ENCODE results near the gene SELENOI.
"Not testable (repeated sequence)": the region's sequence is repeated elsewhere in the genome, so short reads cannot be mapped to it uniquely, and the experiment has no call there.

The SELENOI gene, protein sequence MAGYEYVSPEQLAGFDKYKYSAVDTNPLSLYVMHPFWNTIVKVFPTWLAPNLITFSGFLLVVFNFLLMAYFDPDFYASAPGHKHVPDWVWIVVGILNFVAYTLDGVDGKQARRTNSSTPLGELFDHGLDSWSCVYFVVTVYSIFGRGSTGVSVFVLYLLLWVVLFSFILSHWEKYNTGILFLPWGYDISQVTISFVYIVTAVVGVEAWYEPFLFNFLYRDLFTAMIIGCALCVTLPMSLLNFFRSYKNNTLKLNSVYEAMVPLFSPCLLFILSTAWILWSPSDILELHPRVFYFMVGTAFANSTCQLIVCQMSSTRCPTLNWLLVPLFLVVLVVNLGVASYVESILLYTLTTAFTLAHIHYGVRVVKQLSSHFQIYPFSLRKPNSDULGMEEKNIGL

DNA sequence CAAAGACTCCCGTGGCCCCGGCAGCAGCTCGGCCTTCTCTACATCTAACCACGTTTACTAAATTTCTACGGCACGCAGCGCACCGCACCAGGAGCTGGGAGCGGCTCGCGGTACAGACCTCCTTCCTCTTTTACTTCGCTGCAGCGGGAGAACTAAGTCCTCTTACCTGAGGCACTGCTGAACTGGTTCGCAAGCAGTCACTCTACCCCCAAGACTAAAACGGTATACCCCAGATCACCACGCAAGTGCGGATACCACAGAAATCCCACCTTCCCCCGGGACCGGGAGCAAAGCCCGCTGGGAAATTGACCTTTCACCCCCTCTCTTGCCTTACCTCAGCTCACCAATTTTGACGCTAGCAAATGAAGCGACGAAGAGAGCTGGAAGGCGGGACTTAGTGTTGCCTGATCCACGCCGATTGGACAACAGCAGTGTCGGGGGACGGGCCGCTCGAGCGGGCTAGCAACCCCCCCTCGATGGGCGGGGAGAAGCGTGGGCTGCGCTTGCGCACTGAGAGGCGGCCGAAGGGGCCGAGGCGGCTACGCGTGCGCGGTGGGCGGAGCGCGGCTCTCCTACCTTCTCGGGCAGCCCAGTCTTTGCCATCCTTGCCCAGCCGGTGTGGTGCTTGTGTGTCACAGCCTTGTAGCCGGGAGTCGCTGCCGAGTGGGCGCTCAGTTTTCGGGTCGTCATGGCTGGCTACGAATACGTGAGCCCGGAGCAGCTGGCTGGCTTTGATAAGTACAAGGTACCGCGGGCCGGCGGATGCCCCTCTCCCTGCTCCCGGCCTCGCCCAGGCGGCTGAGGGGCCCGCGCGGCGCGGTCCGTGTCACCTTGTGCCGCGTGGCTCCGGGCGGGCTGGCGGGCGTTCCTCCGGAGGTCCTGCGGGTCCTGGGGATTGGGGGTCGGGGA lies at the start of gene SELENOI:
Gene SELENOI, plus strand, starts transcription at position 599 of the 909 bp plus-strand sequence. Its CDS starts 90 bp downstream, at position 689.
- peak; percentile 96 for DNase-seq

DNA sequence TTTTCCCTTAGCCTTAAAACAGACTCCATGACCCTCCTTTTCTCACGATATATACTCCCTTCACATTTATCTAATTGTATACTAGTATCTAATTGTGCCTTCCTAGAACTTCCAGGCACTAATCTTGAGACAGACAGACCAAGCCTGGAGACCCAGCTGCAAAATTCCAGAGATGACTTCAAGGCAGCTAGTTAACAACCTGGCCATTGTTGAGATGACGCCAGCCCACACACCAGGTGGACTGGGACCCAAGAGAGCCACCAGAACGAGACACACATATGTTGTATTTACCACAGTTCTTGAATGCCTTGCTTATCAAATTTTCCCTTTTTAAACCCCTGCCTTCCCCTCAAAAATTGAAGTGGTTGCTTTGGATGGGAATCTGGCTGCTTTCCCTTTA lies 48.9 kb upstream of the SELENOI start:
- DNase-seq = no peak

DNA sequence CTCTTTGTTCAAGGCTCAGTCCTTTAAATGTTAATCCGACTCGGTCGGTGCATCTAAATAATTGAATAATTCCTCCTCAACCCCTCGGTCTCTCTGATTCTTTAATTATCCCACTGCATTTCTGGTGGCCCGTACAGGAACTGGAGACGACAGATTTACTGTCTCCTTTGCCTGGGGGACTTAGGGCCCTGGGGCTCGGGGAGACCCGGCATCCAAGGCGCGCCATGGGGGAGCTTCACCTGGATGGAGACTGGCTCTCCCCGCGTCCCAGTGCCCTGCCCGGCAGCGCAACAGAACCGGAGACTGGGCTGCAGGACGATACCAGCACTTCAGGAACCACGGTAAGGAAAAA lies 47.7 kb upstream of the SELENOI start:
- DNase-seq = no peak

DNA sequence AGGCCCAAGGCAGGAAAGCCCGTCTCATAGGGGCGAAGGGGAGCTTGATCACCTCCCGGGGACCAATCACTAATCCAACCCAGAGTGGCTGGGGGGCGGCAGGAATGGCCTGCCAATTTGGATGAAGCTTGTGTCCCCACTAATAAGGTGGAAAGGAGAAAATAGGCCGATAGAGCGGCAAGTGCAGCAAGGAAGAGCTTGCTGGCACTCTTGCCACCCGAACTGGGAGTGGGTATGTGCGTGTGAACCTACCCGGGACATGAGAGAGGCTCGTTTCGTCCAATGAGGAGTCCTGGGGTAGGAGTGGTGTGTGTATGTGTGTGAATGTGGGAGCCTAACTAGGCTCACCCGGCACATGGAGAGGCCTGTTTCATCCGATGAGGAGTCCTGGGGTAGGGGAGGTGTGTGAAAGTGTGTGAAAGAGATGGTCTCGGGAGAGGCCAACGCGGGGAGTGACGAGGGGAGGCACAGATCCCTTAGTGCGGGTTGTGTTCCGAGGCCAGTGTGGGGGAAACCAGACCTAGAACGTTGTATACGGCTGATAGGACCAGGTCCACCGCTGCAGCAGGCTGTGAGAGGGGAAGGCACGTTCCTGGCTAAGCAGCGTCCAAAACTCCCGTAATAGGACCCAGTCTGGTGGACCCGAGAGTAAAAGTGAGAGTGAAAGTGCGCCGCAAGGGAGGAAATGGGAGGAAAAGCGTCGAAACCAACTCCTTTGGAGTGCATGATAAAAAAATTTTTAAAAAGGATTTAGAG lies 47.1 kb upstream of the SELENOI start:
- no peak for DNase-seq

DNA sequence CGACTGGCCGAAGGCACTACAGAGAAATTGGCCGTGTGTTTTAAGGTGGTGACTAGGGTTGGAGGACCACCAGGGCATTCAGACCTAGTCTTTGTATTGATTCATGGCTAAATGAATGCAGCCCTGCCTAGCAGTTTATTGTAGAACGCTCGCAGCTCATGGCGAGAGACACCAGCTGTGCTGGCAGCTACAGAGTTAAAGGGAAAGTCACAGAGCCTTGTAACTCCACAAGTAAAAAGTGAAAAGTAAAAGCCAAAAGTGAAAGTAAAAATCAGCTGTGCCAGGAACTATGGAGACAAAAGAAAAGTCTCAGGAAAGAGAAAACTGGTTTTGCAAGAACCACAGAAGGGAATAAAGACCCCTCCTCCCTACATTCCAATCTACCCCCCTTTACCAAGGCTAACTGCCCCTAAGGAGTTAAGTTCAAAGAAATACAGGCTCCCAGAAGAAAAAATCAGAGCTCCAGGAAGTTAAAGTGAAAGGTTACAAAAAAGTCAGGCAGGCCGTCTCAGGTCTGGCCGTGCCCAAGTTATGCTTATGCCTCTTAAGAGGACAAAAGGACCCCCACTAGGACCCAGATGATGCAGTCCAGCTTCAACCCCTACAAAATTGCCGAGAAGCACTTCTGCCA lies 46.4 kb upstream of the SELENOI start:
- DNase-seq = no peak

DNA sequence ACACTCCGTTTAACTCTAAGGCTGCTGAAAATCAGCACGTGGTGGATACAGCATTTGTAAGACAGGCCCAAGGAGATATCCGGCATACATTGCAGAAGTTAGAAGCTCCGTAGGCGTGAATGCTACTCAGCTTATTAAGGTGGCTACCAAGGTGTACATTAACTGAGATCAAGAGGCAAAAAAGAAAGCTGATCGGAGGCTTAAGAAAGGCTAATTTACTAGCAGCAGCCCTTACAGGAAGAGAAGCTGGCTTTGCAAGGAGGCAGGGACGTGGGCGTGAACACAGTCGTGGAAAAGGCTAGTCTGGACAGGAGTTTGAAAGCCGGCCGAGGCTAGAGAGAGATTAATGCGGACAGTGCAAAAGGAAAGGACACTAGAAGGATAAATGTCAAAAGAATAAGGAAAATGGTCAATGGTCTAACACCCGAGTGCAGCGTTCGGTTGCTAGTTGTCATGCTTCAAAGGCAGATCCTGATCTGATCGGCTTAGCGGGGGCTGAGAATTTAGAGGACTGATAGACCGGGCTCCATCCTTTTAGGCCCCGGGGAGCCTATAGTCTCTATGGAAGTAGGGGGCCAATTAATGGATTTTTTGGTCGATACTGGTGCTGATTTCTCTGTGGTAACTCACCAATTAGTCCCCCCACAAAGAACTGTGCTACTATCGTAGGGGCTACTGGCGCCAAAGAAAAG lies 45.6 kb upstream of the SELENOI start:
- no peak for DNase-seq

DNA sequence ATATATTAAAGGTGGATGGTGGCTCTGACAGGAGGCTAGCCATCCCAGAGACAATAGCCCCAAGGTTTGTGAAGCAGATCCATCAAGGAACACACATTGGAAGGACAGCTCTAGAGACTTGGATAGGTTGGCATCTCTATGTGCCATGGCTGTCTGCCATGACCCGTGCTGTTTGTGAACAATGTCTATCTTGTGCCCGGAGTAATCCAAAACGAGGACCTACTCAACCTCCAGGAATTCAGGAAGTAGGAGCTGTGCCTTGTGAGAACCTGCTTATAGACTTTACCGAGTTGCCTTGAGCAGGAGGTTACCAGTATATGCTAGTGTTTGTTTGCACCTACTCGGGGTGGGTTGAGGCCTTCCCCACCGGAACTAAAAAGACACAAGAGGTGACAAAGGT lies 43.1 kb upstream of the SELENOI start:
- no peak for DNase-seq

DNA sequence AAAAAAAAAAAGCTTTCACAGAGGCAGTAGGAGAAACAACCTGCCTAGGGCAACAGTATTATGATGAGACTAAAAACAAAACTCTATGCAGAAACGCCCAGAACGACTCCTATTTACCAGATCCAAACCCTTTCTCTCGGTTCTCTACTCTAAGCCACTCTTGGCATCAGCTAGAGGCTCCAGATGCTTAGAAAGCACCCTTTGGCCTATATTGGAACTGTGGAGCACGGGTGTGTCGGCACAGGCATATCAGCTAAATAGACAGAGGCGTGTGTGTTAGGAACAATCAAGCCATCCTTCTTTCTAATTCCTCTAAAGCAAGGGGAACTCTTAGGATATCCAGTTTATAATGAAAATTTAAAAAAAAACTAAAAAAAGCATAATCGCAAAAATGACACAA lies 40.8 kb upstream of the SELENOI start:
- not testable (repeated sequence) for DNase-seq

DNA sequence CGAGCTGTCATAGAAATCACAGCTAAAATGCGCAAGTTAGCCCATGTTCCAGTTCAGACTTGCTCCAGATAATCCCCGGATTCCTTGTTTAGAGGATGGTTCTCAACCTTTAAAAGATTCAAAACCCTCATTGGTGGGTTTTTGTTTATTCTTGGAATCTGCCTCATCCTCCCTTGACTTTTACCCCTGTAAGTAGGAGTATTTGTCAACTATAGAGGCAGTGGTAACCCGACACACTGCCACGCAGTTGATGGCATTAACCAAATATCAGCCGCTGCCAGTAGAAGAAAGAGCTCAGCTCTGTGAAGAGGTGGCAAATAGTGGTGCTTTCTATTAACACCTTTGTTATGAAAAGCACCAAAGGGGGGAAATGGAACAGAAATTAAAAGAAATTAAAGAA lies 40.4 kb upstream of the SELENOI start:
- DNase-seq = no peak

DNA sequence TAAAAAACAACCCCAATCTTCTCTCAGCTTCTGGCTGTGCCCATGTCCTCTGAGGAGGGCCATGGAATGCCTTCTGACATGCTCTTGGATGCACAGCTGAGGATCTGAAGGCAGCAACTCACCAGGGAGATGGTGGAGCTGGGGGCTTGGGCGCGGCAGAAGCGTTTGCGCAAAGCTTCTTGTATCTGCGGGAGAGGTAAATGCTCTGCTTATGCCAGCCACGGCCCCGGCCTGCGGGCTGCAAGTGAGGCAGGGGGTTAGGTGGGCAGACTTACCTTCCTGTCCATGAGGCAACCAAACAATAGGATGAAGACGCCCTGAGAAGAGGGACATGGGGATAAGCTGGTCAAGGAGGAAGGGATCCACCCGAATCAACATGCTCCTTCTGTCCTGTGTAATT lies 36.0 kb upstream of the SELENOI start:
- no peak for DNase-seq

DNA sequence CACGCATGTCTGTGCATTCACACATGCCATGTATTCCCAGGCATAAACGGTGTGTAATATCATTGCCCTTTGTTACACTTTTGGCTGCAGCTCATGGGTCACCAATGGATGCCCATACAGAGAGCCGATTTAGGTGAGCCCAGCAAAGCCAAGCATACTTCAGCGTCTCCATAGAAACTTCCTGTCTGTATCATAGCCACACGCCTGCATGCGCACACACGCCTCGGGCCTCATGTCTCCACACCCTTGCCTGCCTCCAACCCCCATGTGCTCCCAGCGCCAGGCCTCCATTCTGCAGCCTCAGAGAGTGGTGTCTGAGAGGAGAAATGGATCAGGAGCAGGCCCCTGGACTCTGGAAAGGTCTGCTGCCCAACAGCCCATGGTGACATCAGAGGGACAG lies 33.5 kb upstream of the SELENOI start:
- DNase-seq = no peak

DNA sequence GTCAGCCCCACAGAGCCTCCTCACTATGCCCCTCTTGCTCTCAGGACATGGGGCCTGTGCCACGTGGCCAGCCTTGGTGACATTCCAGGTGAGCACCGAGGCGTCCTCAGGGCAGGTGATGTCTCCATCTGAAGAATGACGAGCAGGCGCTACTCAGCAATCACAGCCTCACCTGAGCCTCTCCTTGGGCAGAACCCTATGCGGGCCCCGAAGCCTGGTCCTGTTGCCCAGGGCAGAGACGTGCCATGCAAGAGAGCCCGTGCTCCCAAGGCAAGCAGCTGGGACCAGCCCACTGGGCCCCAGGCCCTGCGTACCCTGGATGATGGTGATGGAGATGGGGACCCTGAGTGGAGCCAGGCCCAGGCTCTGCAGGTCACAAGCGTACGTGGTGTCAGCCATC lies 32.5 kb upstream of the SELENOI start:
- DNase-seq = no peak

DNA sequence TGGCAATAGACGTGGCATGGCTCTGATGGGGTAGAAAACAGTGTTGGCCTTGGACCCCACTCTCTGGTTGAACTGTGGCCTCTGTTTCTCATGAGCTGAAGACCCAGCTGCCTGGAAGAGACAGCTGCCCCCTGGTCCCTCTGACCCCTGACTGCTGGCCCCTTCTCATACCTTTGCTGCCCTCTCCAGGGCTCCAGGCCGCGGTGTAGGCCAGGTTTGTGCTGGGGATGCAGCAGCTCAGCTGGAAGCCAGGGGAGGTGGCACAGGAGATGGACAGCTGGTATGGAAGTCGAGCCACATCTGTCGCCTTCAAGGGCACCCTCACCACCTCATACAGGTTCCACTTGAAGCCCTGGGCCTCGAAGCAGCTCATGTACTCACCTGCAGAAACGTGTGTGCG lies 31.7 kb upstream of the SELENOI start:
- DNase-seq = no peak

DNA sequence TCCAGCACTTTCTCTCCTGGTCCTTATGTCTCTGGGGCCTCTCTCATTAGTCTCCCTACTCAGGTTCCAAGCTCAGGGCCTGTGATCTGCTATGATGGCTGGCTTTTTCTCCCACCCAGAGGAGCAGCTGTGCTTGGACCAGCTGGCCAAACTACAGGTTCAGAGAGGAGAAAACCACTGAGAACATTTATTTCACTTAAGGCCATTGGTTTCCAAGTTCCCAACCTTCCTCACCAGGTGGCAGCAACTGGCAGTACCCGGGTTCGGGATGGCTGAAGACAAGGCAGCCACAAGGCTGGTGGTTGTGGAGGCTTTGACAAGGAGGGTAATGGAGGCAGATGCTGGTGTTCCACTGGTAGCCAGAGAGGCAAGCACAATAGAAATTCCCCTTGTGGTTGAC lies 29.9 kb upstream of the SELENOI start:
- no peak for DNase-seq

DNA sequence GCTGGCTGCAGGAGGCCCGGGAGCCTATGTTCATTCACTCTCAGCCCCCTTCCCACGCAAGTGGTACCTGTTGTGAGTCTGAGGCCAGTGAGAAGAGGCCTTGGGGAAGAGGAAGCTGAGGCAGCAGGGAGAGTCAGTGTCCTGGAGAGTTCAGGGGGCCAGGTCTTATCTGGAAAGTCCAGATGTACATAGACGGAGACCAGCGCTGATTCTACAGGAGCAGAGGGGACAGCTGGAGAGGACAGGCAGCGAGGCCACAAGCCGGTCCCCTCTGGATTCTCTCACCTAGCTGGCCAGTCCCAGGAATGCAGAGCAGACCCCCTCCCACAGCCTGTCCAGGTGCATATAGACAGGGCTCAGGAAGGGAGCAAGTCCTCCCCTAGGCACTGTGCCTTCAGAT lies 29.1 kb upstream of the SELENOI start:
- DNase-seq = no peak

DNA sequence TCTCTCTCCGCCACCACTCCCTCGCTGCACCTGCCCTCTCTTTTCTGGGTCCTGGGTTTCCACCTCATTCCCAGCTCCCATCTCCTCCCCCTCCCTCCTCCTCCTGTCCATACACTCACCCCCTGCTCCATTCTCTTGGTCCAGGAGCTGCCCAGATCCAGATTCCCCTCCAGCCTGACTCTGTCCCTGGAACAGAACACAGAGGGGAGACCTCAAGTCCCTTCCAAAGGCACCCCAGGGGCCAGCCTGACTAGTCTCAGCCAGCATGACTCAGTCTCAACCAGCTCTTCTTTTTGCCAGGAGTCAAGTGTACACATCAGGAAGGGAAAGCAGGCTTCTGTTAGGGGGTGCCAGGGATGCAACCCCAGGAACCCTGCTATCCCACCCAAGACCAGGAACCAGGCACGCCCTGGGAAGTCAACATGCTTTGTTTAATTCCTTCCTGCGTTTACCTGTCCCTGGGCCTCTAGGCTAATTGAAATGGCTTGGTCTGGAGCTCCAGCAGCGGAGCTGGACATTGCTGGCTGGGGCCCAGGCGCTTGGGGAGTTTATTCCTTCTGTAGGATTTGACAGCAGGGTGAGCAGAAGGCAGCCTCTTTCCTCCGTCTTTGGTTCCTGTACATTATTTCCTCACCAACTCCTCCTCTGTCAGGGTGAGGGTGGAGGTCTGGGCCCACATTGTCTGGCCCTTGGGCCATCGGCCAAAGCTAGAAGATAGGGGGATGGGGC lies 28.4 kb upstream of the SELENOI start:
- no peak for DNase-seq

DNA sequence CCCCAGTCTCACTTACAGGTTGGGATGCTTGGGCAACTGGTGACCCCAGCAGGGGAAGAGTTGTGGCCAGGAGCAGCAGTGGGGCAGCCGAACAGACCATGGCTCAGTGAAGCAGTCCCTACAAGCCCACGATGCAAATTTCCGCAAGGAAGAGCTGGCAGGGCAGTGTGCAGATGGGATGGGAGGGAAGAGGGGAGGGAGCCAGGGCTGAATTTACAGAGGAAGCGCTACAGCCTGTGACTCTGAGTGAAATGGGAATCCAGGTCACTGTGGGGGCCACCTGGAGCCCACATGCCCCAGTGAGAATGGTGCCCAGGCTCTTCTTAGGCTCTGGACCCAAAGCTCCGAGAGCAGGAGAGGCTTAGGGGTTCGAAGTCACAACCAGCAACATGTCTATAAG lies 27.0 kb upstream of the SELENOI start:
- DNase-seq = no peak

DNA sequence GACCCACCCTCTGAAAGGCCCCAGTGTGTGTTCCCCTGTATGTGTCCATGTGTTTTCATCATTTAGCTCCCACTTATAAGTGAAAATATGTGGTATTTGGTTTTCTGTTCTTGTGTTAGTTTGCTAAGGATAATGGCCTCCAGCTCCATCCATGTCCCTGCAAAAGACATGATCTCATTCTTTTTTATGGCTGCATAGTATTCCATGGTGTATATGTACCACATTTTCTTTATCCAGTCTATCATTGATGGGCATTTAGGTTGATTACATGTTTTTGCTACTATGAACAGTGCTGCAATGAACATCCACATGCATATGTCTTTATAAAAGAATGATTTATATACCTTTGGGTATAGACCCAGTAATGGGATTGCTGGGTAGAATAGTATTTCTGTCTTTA lies 21.5 kb upstream of the SELENOI start:
- DNase-seq = not testable (repeated sequence)

DNA sequence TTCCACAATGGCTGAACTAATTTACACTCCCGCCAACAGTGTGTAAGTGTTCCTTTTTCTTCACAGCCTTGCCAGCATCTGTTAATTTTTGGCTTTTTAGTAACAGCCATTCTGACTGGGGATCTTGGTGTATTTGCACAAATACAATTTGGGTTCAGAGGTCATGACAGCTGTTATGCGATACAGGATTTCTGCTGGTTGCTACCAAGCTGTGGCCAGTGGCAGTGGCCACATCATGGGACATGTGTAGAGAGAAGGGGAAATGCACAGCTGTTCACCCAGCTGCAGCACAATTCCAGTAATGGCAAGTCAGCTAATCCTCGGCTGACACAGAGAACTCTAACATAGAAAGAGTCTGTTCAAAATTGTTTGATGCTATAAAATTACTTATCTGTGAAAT lies 21.0 kb upstream of the SELENOI start:
- DNase-seq = no peak

DNA sequence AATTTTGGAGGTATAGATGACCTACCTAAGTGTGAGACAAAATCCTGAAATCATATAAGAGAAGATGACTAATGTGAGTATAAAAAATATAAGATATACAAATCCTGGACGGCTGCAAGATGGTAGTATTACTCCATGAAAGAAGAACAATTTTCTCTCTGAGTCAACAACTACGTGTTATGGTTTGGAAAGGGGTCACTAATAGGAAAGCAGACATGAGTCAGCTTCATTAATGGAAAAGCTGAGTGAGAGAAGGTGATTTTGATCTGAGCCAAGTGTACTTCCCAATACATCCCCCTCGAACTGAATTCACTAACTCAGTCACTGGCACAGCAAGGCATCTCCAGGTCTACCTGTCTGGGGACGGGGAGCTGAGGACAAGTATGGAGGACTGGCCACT lies 20.1 kb upstream of the SELENOI start:
- DNase-seq = no peak

DNA sequence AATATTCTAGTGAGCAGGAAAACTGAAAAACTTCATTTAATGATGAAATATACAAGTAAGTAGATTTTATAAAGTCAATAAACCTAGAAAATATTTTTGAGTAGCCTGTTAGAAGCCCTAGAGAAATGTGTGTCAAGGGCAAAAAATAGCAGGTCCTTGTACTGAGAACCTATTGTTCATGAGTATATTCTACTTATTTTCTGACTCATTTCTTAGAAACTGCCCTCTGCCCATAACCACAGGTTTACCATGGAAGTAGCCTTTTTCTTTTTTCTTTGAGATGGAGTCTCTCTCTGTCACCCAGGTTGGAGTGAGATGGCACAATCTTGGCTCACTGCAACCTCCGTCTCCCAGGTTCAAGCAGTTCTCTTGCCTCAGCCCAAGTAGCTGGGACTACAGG lies 19.4 kb upstream of the SELENOI start:
- no peak for DNase-seq

Measured in NCI-H524 treated with DMSO at 0.1 percent for 48 hours (cell line).